Prostate gland (tissue), 2 donors: Measurements from ENCODE around the gene SLC13A5.

Experiments
- CTCF ChIP-seq, 4 experiments: fragments of 200-600 bp in 2 of 4; fragments of 450-650 bp in 2 of 4; sonication (generic) in 2 of 4; IDR thresholded peaks; 1 replicate in 3 of 4; 2 replicates in 1 of 4; pipeline ENCODE4 v1.5.1; 2016 to 2019; ENCODE audit warnings: antibody characterized with exemption in 4 of 4, mild to moderate bottlenecking in 2 of 4, moderate library complexity in 2 of 4
- POLR2A ChIP-seq: fragments of 450-650 bp; IDR thresholded peaks from one replicate; pipeline ENCODE4 v1.6.1; 2016; ENCODE audit warnings: antibody characterized with exemption, mild to moderate bottlenecking
- POLR2AphosphoS5 ChIP-seq: sonication (generic); formaldehyde crosslinking; IDR thresholded peaks from one replicate; pipeline ENCODE4 v1.6.1; 2017; ENCODE audit warnings: antibody characterized with exemption

- TF ChIP-seq POLR2A (no peak), CTCF (IDR thresholded peaks at IDR 0.05) (no peak), POLR2AphosphoS5 (no peak)
Measured at GRCh38 chr17:6749519-6749918, 36.4 kb upstream of the SLC13A5 start.
